Epithelial cell of proximal tubule (primary cell): ENCODE results near the gene DIPK1A. TPM values are rescaled to one million over a fixed set of nuclear protein-coding genes. Genes with fewer than 3 reads are reported as not detected.

Experiments
- DNase-seq: peaks from one replicate; pipeline ENCODE4 v3.0.0-alpha.2; 2011; ENCODE audit warnings: low read depth
- H3K4me3 ChIP-seq: 2 replicates; pipeline ENCODE4 v1.5.1; 2011; ENCODE audit warnings: low read depth, mild to moderate bottlenecking, low read length
- CTCF ChIP-seq: conservative IDR thresholded peaks from 2 replicates; pipeline ENCODE4 v1.5.1; 2012; ENCODE audit warnings: low read depth, mild to moderate bottlenecking, low read length
- total RNA-seq: library from RNA; depleted of rRNA; stranded (reverse); fragments of >200 nt; gene quantifications from 2 replicates; pipeline ENCODE4 v1.2.3, GENCODE V29; 2015

DIPK1A gene
- total RNA-seq, 1 donor from 2014 or later = 3.1 TPM

GRCh38 chr1:92833840-92834239 is 127.4 kb downstream of the DIPK1A start:
- H3K4me3 ChIP-seq = peak overlapping the region; percentile 96
- TF ChIP-seq CTCF = no peak
- no peak for DNase-seq

DNA sequence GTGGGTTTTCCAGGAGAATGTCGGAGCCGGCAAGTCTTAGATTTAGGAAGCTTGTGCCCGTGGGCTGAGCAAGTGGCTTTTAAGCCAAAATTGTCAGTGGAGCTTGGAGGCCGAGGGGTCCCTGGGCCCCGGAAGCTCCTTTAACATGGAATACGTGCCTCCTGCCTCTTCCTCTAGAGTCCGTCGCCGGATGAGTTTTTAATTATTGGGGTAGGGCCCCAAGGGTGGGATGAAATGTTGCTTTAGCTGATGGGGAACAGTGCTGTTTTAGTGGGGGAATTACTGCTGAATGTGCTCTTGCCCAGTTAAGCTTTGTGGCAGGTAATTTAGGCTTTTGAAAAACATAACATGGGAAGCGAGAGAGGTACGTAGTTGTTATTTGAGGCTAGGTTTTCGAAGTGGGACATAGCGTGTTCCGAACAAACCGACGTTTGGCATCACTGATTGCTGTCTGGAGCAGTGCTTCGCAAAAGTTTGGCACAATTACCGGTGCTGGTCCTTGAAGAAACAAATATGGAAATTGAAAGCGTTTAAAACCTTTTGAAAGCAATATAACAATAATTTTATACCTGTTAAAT is 128.6 kb downstream of the DIPK1A start:
- DNase-seq = no peak
- no peak for TF ChIP-seq CTCF
- peak overlapping the region; percentile 96 for H3K4me3 ChIP-seq

DNA sequence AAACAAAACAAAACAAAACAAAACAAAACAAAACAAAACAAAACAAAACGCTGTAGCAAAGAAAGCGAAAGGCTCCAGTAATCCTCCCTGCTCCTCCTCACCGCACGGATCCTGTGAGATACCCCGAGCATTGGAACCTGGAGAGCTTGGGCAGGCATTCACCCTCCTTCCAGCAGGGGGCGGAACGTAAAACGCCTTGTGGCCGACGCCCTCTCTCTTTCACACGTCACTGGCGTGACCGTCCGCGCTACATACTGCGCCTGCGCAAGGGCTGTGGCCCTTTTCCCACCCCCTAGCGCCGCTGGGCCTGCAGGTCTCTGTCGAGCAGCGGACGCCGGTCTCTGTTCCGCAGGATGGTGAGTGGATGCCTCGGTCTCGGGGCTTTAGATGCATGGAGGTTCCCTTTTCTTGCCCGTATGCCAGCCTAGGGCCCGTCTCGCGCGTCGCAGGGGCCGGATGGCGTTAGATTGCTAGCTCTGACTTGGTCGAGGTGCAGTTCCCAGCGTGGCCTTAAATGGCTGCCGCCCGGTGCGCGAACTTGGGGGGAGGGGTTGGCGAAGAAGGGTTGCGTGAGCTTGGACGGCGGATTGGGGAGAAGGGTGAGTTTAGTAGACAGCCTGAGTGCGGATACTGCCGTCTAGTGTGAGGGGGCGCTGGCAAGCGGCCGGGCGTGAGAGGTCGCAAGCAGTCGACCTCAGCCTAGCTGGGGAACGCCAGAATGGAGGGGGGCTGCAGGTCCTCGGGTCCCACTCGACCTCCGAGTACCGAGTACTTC is 129.3 kb downstream of the DIPK1A start, which contains the start of gene RPL5:
Gene RPL5, plus strand, starts transcription at position 279 of the 775 bp plus-strand sequence. Its CDS starts 75 bp downstream, at position 354.
- H3K4me3 ChIP-seq = peak within 1 kb of the TSS; percentile 96
- DNase-seq = peak; percentile 63
- peak; percentile 93 for TF ChIP-seq CTCF

DNA sequence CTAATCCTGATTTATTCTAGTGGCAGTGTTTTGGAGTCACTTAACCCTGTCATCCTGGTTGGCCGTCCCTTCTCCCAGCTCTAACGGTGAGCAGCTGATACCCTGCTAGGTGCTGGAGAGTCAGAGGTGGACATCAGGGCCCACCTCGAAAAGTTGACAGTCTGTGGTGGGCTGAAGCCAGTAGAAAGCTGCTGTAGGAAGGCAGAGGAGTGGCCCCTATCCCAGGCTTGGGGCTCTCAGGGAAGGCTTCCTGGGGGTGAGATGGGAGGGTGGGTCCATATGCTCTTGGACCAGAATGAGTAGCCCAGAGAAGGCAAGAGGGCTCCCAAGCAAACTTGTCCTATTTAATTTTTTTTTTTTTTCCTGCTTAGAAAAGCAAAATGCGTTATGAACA is 129.9 kb downstream of the DIPK1A start:
- no peak for TF ChIP-seq CTCF
- no peak for DNase-seq
- H3K4me3 ChIP-seq = peak overlapping the region; percentile 96

GRCh38 chr1:92826792-92827191 is 134.5 kb downstream of the DIPK1A start:
- TF ChIP-seq CTCF = no peak
- no peak overlapping the region for H3K4me3 ChIP-seq
- DNase-seq = no peak

DNA sequence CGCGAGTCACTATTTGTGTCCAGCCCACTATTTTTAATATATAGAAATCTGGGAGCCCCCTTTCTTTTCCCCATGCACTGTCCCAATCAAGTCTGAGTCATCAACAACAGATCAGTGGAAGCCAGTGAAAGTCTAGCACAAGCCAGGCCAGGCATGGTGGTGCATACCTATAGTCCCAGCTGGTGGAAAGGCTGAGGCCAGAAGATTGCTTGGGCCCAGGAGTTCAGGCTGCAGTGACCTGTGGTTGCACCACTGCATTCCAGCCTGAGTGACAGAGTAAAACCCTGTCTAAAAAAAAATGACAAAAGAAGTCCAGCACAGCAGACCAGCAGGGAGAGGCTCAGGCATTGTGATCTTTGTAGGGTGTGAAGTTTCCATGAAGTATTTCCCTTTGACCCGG is 138.4 kb downstream of the DIPK1A start:
- TF ChIP-seq CTCF = no peak
- DNase-seq = no peak
- no peak overlapping the region for H3K4me3 ChIP-seq

GRCh38 chr1:92820551-92820950 is 140.7 kb downstream of the DIPK1A start:
- DNase-seq = no peak
- H3K4me3 ChIP-seq = no peak overlapping the region
- TF ChIP-seq CTCF = no peak
